Astrocyte of the spinal cord (primary cell): Measurements from ENCODE around the gene EZH2.

ENCODE experiments used
- DNase-seq: peaks from one replicate; pipeline ENCODE4 v3.0.0; 2011; ENCODE audit warnings: low read depth, low spot score
- H3K4me3 ChIP-seq: 2 replicates; pipeline ENCODE4 v1.5.1; 2011; ENCODE audit warnings: low read depth, mild to moderate bottlenecking, low read length, moderate library complexity
- CTCF ChIP-seq: IDR thresholded peaks from 2 replicates; pipeline ENCODE4 v1.5.1; 2012; ENCODE audit warnings: low read depth, mild to moderate bottlenecking, low read length, inconsistent platforms
- in situ Hi-C: cut with HindIII; loops from 2 replicates; pipeline ENCODE4 v1.10.0; 2017; ENCODE audit warnings: low sequenced_read_pairs

EZH2 gene

GRCh38 chr7:148866362-148866761 is 17.7 kb downstream of the EZH2 start:
- in situ Hi-C loops, result no loop called here
- no peak for DNase-seq
- H3K4me3 ChIP-seq, result no peak overlapping the region
- no peak for TF ChIP-seq CTCF

DNA sequence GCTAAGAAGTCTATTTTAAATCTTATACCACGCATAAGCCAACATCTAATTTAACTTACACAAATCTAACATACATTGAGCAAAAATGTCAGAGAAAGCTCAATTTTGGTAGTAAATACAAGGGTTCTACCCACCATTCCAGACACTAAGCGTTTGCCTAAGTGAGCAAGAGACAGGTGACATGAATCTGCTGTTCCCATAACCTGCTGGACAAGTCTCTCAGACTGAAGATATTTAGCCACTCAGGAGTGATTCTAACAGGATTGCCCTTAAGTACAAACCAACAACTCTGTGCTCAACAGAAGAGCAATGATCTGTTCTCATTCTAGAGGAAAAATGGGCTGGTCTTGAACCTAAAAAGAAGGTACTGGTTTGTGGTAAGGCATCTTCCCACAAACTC is 18.8 kb downstream of the EZH2 start:
- TF ChIP-seq CTCF, result no peak
- in situ Hi-C loops, result no loop called here
- H3K4me3 ChIP-seq, result no peak overlapping the region
- no peak for DNase-seq

GRCh38 chr7:148863324-148863723 is 20.8 kb downstream of the EZH2 start:
- no peak for TF ChIP-seq CTCF
- no peak overlapping the region for H3K4me3 ChIP-seq
- no peak for DNase-seq
- in situ Hi-C loops, result no loop called here

DNA sequence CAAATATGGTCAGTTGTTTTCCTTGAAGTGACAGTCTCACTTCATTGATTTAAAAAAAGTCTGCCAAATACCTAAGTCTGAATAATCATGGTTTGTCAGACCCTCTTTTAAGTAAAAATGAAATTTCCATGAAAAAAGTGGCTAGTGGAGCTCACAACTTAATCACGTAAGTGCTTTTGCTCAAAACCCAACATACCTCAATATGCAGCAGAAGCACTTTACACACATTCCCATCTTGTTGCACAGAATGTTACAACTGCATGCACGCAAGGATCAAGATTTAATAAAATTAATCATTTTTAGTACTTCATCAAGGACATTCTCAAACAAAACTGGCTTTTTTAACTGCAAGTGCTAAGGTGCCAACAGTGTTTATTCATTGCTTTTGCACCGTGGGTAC is 21.6 kb downstream of the EZH2 start:
- no peak for DNase-seq
- in situ Hi-C loops, result no loop called here
- no peak for TF ChIP-seq CTCF
- H3K4me3 ChIP-seq, result no peak overlapping the region

DNA sequence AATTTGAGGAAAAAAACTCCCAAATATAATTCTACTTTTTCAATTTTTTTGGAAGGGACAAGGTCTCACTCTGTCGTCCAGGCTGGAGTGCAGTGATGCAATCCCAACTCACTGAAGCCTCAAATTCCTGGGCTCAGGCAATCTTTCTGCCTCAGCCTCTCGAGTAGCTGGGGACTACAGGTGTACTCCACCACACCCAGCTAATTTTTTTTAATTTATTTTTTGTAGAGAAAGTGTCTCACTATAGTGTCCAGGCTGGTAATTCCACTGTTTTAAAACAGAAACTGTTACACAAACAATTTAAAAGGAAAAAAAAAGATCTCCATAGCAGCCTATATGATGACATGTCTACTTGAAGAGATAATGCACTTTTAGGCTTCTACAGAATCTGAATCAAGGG is 25.6 kb downstream of the EZH2 start:
- in situ Hi-C loops, result no loop called here
- no peak for DNase-seq
- H3K4me3 ChIP-seq, result no peak overlapping the region
- no peak for TF ChIP-seq CTCF

- H3K4me3 ChIP-seq, result no peak overlapping the region
- peak; percentile 40 for DNase-seq
- no peak for TF ChIP-seq CTCF
- in situ Hi-C loops, result no loop called here
Observed at GRCh38 chr7:148856891-148857290, 27.2 kb downstream of the EZH2 start.

- TF ChIP-seq CTCF, result no peak
- H3K4me3 ChIP-seq, result peak overlapping the region; percentile 7
- no peak for DNase-seq
- in situ Hi-C loops, result no loop called here
Observed at GRCh38 chr7:148856578-148856881, 27.6 kb downstream of the EZH2 start.
